ENCODE measurements around the gene SLU7.

SLU7 gene

DNA sequence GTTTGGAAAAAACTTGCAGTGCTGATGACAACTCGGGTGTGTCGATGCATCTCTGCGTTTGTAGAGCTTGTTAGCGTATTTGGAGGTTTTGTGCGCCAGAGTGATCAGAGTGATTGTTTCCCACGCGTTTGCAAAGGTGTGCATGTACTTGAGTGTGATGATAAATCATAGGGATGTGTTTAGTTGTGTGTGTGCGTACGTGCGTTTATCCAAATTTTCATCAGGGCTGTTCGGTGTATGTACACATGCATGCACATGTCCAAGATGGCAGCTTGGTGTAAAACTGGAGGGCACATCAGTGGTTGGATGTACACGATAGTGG is 48.2 kb downstream of the SLU7 start:
- in situ Hi-C loops (cut with HindIII; ENCODE audit: low sequenced_read_pairs), result loop anchor here (25.0 kb wide), 1 partner anchor 333 kb away; no protein-coding TSS in a partner anchor

GRCh38 chr5:160369990-160370712 is 48.7 kb downstream of the SLU7 start, which contains the start of gene C1QTNF2:
C1QTNF2 (minus strand) TSS chr5:160370626; CDS start chr5:160355011, 15,615 bp downstream.
- in situ Hi-C loops (cut with HindIII; ENCODE audit: low sequenced_read_pairs), result loop anchor here (25.0 kb wide), 1 partner anchor 333 kb away; no protein-coding TSS in a partner anchor

GRCh38 chr5:160367885-160368284 is 51.0 kb downstream of the SLU7 start:
- in situ Hi-C loops (cut with HindIII; ENCODE audit: low sequenced_read_pairs), result loop anchor here (25.0 kb wide), 1 partner anchor 331 kb away; no protein-coding TSS in a partner anchor

DNA sequence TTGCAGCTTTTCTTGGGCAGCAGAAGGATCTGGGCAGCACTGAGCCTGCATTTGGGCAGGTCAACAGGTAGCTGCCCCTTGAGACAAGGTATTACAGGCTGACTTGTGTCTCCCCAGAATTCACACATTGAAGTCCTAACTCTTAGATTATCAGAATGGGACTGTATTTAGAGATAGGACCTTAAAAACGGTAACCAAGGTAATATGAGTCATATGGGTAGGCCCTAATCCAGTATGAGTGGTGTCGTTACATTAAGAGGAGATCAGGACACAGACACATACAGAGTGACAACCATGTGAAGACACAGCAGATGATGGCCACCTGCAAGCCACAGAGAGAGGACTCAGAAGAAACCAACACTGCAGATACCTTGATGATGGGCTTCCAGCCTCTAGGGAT is 51.6 kb downstream of the SLU7 start:
- in situ Hi-C loops (cut with HindIII; ENCODE audit: low sequenced_read_pairs), result loop anchor here (25.0 kb wide), 1 partner anchor 330 kb away; no protein-coding TSS in a partner anchor

GRCh38 chr5:160366230-160366629 is 52.7 kb downstream of the SLU7 start:
- in situ Hi-C loops (cut with HindIII; ENCODE audit: low sequenced_read_pairs), result loop anchor here (25.0 kb wide), 1 partner anchor 329 kb away; no protein-coding TSS in a partner anchor

- in situ Hi-C loops (cut with HindIII; ENCODE audit: low sequenced_read_pairs), result loop anchor here (25.0 kb wide), 1 partner anchor 327 kb away; no protein-coding TSS in a partner anchor
Measured at GRCh38 chr5:160363660-160364395, 55.1 kb downstream of the SLU7 start.

DNA sequence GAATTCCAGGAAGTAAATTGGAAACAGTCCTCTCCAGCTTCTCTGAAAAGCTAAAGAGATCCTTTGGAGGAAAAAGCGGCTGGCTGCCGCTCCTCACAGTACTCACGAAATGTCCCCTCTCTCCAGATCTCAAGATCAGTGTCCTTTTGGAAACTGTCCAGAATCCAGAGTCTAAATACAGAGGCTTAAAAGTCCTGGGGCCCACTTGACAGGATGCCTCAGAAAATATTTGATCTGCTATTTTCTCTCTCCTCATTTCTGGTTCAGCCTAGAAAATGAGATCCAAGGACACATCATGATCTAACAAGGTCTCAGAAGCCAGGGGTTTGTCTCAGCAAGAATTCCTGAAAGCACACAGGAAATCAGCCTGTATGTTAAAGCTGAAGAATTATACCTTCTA is 55.7 kb downstream of the SLU7 start:
- in situ Hi-C loops (cut with HindIII; ENCODE audit: low sequenced_read_pairs), result loop anchor here (25.0 kb wide), 1 partner anchor 326 kb away; no protein-coding TSS in a partner anchor

- in situ Hi-C loops (cut with HindIII; ENCODE audit: low sequenced_read_pairs), result loop anchor here (25.0 kb wide), 1 partner anchor 324 kb away; no protein-coding TSS in a partner anchor
Measured at GRCh38 chr5:160361624-160362228, 57.2 kb downstream of the SLU7 start.

DNA sequence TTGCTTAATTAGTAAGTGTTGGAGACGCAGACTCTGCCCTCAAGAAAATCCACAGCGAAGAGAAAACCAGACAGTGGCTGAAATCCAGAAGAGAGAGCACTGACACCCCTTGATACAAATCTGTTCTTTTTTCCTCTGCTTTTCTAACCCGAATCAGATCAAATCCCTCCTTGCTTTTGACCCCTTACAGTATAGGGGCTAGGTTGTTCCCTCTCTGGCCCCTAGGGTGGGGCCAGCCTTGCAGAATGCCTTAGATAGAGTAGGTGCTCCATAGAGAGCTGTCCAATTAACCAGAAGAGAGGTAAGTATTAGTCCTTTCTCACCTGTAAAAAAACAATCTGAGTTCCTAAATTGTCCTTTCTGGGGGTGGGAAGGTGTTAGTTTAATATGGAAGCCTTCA is 58.6 kb downstream of the SLU7 start:
- in situ Hi-C loops (cut with HindIII; ENCODE audit: low sequenced_read_pairs), result loop anchor here (25.0 kb wide), 1 partner anchor 323 kb away; no protein-coding TSS in a partner anchor

DNA sequence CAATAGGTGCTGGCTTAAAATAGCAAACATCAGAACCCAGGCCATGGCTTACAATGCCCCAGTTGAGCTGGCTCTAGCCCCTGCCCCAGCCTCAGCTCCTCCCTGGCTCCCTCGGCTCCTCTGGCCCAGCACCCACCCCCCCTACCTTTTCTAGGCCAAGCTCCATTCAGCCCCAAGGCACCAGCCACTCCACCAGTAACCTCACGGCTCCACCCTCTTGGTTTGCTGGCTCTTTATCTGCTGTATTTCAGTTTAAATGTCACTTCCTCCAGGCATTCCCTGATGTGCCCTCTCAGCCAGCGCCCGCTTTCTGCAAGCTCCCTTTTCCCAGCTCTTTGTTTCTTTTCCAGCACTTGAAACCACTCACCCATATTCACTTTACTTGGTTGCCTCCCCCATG is 59.1 kb downstream of the SLU7 start:
- in situ Hi-C loops (cut with HindIII; ENCODE audit: low sequenced_read_pairs), result loop anchor here (25.0 kb wide), 1 partner anchor 323 kb away; no protein-coding TSS in a partner anchor

DNA sequence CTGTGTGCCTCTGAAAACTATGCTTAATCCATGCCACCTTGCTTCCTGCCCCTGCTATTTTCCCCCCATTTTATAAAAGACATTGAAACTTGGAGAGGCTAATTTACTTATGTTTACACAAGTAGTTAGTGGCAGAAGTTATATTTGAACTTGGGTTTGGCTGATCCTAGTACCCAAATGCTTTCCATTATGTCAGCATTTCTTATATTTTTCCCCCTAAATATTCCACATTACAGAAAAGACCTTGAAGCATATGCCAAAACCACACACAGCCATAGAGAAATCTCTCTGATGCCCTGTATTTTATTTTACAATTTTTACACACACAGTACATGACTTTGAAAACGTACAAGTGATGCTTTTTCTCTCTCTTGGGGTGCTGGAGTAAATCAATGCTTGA is 59.6 kb downstream of the SLU7 start:
- in situ Hi-C loops (cut with HindIII; ENCODE audit: low sequenced_read_pairs), result loop anchor here (25.0 kb wide), 1 partner anchor 322 kb away; no protein-coding TSS in a partner anchor

- in situ Hi-C loops (cut with HindIII; ENCODE audit: low sequenced_read_pairs), result loop anchor here (25.0 kb wide), 1 partner anchor 321 kb away; no protein-coding TSS in a partner anchor
Measured at GRCh38 chr5:160357861-160358411, 60.9 kb downstream of the SLU7 start.

DNA sequence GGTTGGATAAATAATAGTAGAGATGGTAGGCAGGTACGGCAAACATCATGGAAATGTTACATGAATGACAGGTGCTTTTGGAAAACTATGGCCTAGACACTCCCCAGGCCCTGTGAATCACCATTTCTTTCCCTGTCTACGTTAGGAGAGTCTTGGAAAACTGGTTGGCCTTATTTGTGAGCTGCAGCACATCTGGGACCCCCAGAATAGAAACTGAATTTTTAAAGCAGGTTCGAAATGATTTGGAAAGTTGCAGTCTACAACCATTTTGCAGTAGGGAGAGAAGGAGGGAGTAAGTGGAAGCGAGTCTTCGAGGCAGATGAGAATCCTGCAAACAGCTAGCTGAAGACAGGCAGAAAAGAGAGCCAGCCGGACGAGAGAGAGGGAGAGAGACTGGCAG is 61.5 kb downstream of the SLU7 start:
- in situ Hi-C loops (cut with HindIII; ENCODE audit: low sequenced_read_pairs), result loop anchor here (25.0 kb wide), 1 partner anchor 320 kb away; no protein-coding TSS in a partner anchor

GRCh38 chr5:160356550-160357347 is 62.1 kb downstream of the SLU7 start:
- in situ Hi-C loops (cut with HindIII; ENCODE audit: low sequenced_read_pairs), result loop anchor here (25.0 kb wide), 1 partner anchor 319 kb away; no protein-coding TSS in a partner anchor

GRCh38 chr5:160354666-160355065 is 64.2 kb downstream of the SLU7 start:
- in situ Hi-C loops (cut with HindIII; ENCODE audit: low sequenced_read_pairs), result loop anchor here (25.0 kb wide), 1 partner anchor 317 kb away; no protein-coding TSS in a partner anchor

DNA sequence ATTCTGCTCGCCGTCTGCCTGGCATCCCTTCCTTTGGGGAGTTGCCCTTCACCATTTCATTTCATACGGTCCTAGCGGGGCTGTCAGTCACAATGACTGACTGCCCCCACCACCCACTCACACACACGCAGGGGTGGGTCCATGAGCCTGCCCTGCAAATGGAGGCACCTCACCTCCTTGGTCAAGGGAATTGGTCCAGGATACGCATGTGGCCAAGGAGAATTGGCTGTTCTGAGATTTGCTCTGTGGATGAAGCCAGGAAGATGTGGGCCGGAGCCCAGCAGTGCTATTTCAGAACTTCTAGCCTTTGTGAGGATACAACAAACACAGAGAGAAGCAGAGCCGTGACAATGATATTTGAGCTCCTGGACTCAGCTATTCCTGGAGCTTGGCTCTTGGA is 65.5 kb downstream of the SLU7 start:
- in situ Hi-C loops (cut with HindIII; ENCODE audit: low sequenced_read_pairs), result loop anchor here (25.0 kb wide), 1 partner anchor 316 kb away; no protein-coding TSS in a partner anchor

- in situ Hi-C loops (cut with HindIII; ENCODE audit: low sequenced_read_pairs), result loop anchor here (25.0 kb wide), 1 partner anchor 315 kb away; no protein-coding TSS in a partner anchor
Measured at GRCh38 chr5:160352308-160352707, 66.6 kb downstream of the SLU7 start.
